PC-3 (cell line): ENCODE measurements around the gene ACBD4. TPM values are rescaled to one million over a fixed set of nuclear protein-coding genes. Genes with fewer than 3 reads are reported as not detected.

Source experiments
- ATAC-seq: fragments of 200-7000 bp; cut with Tn5 transposase; 2 replicates; pipeline ENCODE4 v1.9.1; 2020; ENCODE audit warnings: mild to moderate bottlenecking, moderate library complexity
- BruUV-seq: library from RNA; stranded (reverse); fragments of 400-500 nt; replicated peaks from 2 replicates; lab custom pipeline; 2021; lab: Mats Ljungman, UMichigan
- CTCF ChIA-PET: fragments of 300-600 bp; sonication (Branson Sonifier 250); formaldehyde crosslinking; loops from one replicate; lab custom pipeline; 2022; ENCODE audit warnings: antibody characterized with exemption; lab: Charles Lee
- POLR2A ChIA-PET: fragments of 300-600 bp; sonication (Branson Sonifier 250); formaldehyde crosslinking; loops from one replicate; lab custom pipeline; 2022; ENCODE audit warnings: antibody characterized with exemption; ENCODE audit not compliant: unreplicated experiment; lab: Charles Lee
- DNase-seq: peaks from one replicate; pipeline ENCODE4 v3.0.0-alpha.2; 2015
- H2AFZ ChIP-seq: fragments of 300-600 bp; sonication (generic); 2 replicates; pipeline ENCODE4 v1.6.0; 2016; ENCODE audit warnings: antibody characterized with exemption, low read length
- H3F3A ChIP-seq: fragments of 300-600 bp; sonication (generic); one replicate; pipeline ENCODE4 v1.6.0; 2017; ENCODE audit warnings: antibody characterized with exemption, low read length, control low read depth, mild to moderate bottlenecking; ENCODE audit not compliant: unreplicated experiment
- H3K27ac ChIP-seq: fragments of 300-600 bp; sonication (generic); 2 replicates; pipeline ENCODE4 v1.5.1; 2016; ENCODE audit warnings: mild to moderate bottlenecking, low read length
- H3K27me3 ChIP-seq: fragments of 300-600 bp; sonication (generic); 2 replicates; pipeline ENCODE4 v1.6.1; 2016; ENCODE audit warnings: low read length, mixed read lengths
- H3K36me3 ChIP-seq: fragments of 300-600 bp; sonication (generic); 2 replicates; pipeline ENCODE4 v1.6.1; 2016; ENCODE audit warnings: low read depth, mixed run types, low read length, mixed read lengths
- H3K4me1 ChIP-seq: fragments of 300-600 bp; sonication (generic); 2 replicates; pipeline ENCODE4 v1.5.1; 2016; ENCODE audit warnings: low read length; ENCODE audit not compliant: insufficient read depth
- H3K4me2 ChIP-seq: fragments of 300-600 bp; sonication (generic); 2 replicates; pipeline ENCODE4 v1.6.0; 2016; ENCODE audit warnings: low read length
- H3K4me3 ChIP-seq: fragments of 300-600 bp; sonication (generic); 2 replicates; pipeline ENCODE4 v1.5.1; 2016; ENCODE audit warnings: mild to moderate bottlenecking, low read length, mixed read lengths
- H3K79me2 ChIP-seq: fragments of 300-600 bp; sonication (generic); 2 replicates; pipeline ENCODE4 v1.6.1; 2017; ENCODE audit warnings: low read length, mixed read lengths
- H3K9ac ChIP-seq: fragments of 300-600 bp; sonication (generic); 2 replicates; pipeline ENCODE4 v1.6.0; 2016; ENCODE audit warnings: mild to moderate bottlenecking, low read length
- H3K9me2 ChIP-seq: fragments of 300-600 bp; sonication (generic); replicated peaks from 2 replicates; pipeline ENCODE4 v1.6.1; 2016; ENCODE audit warnings: mixed run types, low read length, mixed read lengths
- H3K9me3 ChIP-seq: fragments of 300-600 bp; sonication (generic); 2 replicates; pipeline ENCODE4 v1.6.1; 2016; ENCODE audit warnings: low read length, mixed read lengths
- H4K20me1 ChIP-seq: fragments of 300-600 bp; sonication (generic); 2 replicates; pipeline ENCODE4 v1.6.1; 2016; ENCODE audit warnings: low read length, mixed read lengths
- CTCF ChIP-seq: fragments of 300-600 bp; sonication (generic); conservative IDR thresholded peaks from 2 replicates; pipeline ENCODE4 v1.5.1; 2017; ENCODE audit warnings: antibody characterized with exemption, low read depth, mild to moderate bottlenecking, low read length
- EZH2 ChIP-seq: fragments of 300-600 bp; sonication (generic); IDR thresholded peaks from one replicate; pipeline ENCODE4 v1.6.1; 2017; ENCODE audit warnings: antibody characterized with exemption, mild to moderate bottlenecking, low read length; ENCODE audit not compliant: unreplicated experiment
- EZH2phosphoT487 ChIP-seq: fragments of 300-600 bp; sonication (generic); IDR thresholded peaks from 2 replicates; pipeline ENCODE4 v1.6.1; 2018; ENCODE audit warnings: mild to moderate bottlenecking, antibody characterized with exemption, low read length, borderline replicate concordance
- intact Hi-C: fragments of 100-400 bp; cut with micrococcal nuclease; formaldehyde crosslinking; loops from 2 replicates; pipeline ENCODE4 v1.9.0; 2023
- total RNA-seq: library from RNA; depleted of rRNA; stranded (reverse); fragments of >200 nt; gene quantifications from 2 replicates; pipeline ENCODE4 v1.2.3, GENCODE V29; 2014

ACBD4 gene
- total RNA-seq, 1 experiment from 2014 or later: 12.9 TPM

GRCh38 chr17:45131616-45132319 is 3.7 kb upstream of the ACBD4 start:
- ATAC-seq: no peak
- intact Hi-C loops: loop anchor here (1.0 to 10.0 kb wide), 5 partner anchors 38 to 209 kb away; partner anchors contain the start of genes MAP3K14 and NMT1
- H3K27me3 ChIP-seq: no peaks in the 10 kb centered on the region
- peaks cover 58% of the 10 kb centered on the region for H3K4me1 ChIP-seq
- H2AFZ ChIP-seq: peak overlapping the region; percentile 77
- no peaks in the 10 kb centered on the region for H3F3A ChIP-seq
- peak overlapping the region; percentile 94 for H3K4me2 ChIP-seq
- H3K4me3 ChIP-seq: peak overlapping the region; percentile 75
- no peak overlapping the region for H3K27ac ChIP-seq
- H4K20me1 ChIP-seq: no peaks in the 10 kb centered on the region
- peak; percentile 59 for DNase-seq
- CTCF ChIA-PET: interaction anchor here (0.6 kb wide), 1 partner anchor 188 kb away, joined by 10 read pairs; no protein-coding TSS in a partner anchor
- TF ChIP-seq EZH2: no peak
- TF ChIP-seq CTCF: peak; percentile 99
- POLR2A ChIA-PET: no interaction called here
- H3K79me2 ChIP-seq: peaks cover 54% of the 10 kb centered on the region
- H3K36me3 ChIP-seq: no peaks in the 10 kb centered on the region
- TSS peak; percentile 45 for BruUV-seq
- H3K9ac ChIP-seq: peak overlapping the region; percentile 62
- no peaks in the 10 kb centered on the region for H3K9me2 ChIP-seq
- H3K9me3 ChIP-seq: no peaks in the 10 kb centered on the region

GRCh38 chr17:45132320-45132571 is 3.2 kb upstream of the ACBD4 start, which contains the start of gene PLCD3:
Gene PLCD3, minus strand, starts transcription at chr17:45132515. Its CDS starts 105 bp downstream, at chr17:45132410.
- TF ChIP-seq EZH2 (no peak), CTCF (no peak), EZH2phosphoT487 (no peak)
- Histone ChIP-seq H3K4me2 (peak within 1 kb of the TSS; percentile 95), H3K27ac (peak within 1 kb of the TSS; percentile 28), H3K9me3 (no peaks in the 10 kb centered on the region), H3F3A (no peaks in the 10 kb centered on the region), H2AFZ (peak within 1 kb of the TSS; percentile 81), H3K36me3 (no peaks in the 10 kb centered on the region), H3K79me2 (peaks cover 49% of the 10 kb centered on the region), H3K9ac (peak within 1 kb of the TSS; percentile 62), H3K4me3 (peak within 1 kb of the TSS; percentile 75), H3K9me2 (no peaks in the 10 kb centered on the region), H3K4me1 (peaks cover 54% of the 10 kb centered on the region), H4K20me1 (no peaks in the 10 kb centered on the region), H3K27me3 (no peaks in the 10 kb centered on the region)
- DNase-seq (no peak), ATAC-seq (no peak)
- intact Hi-C loops: loop anchor here (1.0 to 10.0 kb wide), 5 partner anchors 39 to 210 kb away; partner anchors contain the start of genes MAP3K14 and NMT1
- ChIA-PET POLR2A (no interaction called here), CTCF (interaction anchor here (0.9 to 1.0 kb wide), 2 partner anchors 20 to 21 kb away, joined by 3 to 9 read pairs; no protein-coding TSS in a partner anchor)
- BruUV-seq: no TSS peak
